Fibroblast of mammary gland (primary cell): ENCODE measurements around the gene NRG4.

Source experiments
- DNase-seq: peaks from one replicate; pipeline ENCODE4 v3.0.0-alpha.2; 2010; ENCODE audit warnings: low read depth
- H3K4me3 ChIP-seq: 2 replicates; pipeline ENCODE4 v1.5.1; 2011; ENCODE audit warnings: low read depth, mild to moderate bottlenecking, low read length, moderate library complexity; ENCODE audit not compliant: control insufficient read depth
- CTCF ChIP-seq: conservative IDR thresholded peaks from 2 replicates; pipeline ENCODE4 v1.5.1; 2011; ENCODE audit warnings: low read depth, low read length, inconsistent platforms; ENCODE audit not compliant: control insufficient read depth, insufficient read depth

The NRG4 gene

GRCh38 chr15:75929799-75930565 lies 82.2 kb downstream of the NRG4 start:
- H3K4me3 ChIP-seq, result no peak overlapping the region
- DNase-seq, result no peak
- TF ChIP-seq CTCF, result no peak

GRCh38 chr15:75928680-75929608 lies 83.3 kb downstream of the NRG4 start:
- TF ChIP-seq CTCF, result peak; percentile 22
- no peak for DNase-seq
- no peak overlapping the region for H3K4me3 ChIP-seq

- no peak for DNase-seq
- H3K4me3 ChIP-seq, result no peak overlapping the region
- TF ChIP-seq CTCF, result no peak
Measured at GRCh38 chr15:75927601-75928000, 84.6 kb downstream of the NRG4 start.

- TF ChIP-seq CTCF, result no peak
- DNase-seq, result no peak
Measured at GRCh38 chr15:75926931-75927330, 85.3 kb downstream of the NRG4 start.

GRCh38 chr15:75925440-75925839 lies 86.8 kb downstream of the NRG4 start:
- H3K4me3 ChIP-seq, result no peak overlapping the region
- no peak for TF ChIP-seq CTCF
- no peak for DNase-seq

More at GRCh38 chr15:75926931-75927330, 85.3 kb downstream of the NRG4 start:
- H3K4me3 ChIP-seq, result no peak overlapping the region

GRCh38 chr15:75924576-75924975 lies 87.6 kb downstream of the NRG4 start:
- DNase-seq, result no peak
- no peak overlapping the region for H3K4me3 ChIP-seq
- TF ChIP-seq CTCF, result no peak
